Activated T-cell treated with anti-CD3 and anti-CD28 coated beads, Interleukin-2, amount 50 U/mL, for 1 hour (primary cell): ENCODE data around the gene NUFIP2.
"Not testable (repeated sequence)": the region's sequence is repeated elsewhere in the genome, so short reads cannot be mapped to it uniquely, and the experiment has no call there.

ENCODE experiments used
- DNase-seq: peaks from one replicate; pipeline ENCODE4 v3.0.0-alpha.2; 2020

Gene NUFIP2

DNA sequence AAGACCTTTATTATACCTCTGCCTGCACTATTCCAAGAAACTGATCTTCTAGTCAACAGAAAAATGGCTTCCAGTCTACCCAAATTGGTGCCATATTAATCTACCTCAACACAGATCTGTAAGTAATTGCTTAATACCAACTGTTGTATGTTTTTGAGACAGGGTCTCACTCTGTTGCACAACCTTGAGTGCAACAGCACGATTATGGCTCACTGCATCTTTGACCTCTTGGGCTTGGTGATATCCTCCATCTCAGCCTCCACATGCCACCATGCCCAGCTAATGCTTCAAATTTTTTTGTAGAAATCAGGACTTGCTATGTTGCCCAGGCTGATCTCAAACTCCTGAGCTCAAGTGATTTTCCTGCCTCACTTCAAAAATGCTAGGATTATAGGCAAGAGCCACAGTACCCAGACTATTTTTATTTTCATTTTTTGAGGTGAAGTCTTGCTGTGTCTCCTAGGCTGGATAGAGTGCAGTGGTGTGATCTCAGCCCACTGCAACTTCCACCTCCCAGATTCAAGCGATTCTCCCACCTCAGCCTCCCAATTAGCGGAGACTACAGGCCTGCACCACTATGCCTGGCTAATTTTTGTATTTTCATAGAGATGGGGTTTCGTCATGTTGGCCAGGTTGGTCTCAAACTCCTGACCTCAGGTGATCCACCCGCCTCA is 14.4 kb downstream of the NUFIP2 start:
- no peak for DNase-seq

DNA sequence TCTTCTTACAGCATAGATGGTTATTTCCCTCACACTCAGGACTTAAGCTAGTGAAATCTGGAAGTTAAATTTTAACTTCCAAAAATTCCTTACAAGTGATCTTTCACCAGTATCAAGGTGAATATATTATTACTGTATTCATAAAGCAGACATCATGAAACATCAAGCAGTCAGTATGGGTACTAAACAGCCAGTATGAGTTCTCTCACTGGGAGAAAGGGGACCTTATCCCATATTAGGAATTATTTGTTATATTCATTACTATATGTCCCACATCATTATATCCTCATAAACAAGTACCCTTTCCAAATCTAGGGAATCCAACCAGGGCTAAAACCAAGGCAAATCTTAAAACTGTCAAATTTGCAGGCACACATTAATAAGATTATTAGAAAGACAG is 15.3 kb downstream of the NUFIP2 start:
- no peak for DNase-seq

DNA sequence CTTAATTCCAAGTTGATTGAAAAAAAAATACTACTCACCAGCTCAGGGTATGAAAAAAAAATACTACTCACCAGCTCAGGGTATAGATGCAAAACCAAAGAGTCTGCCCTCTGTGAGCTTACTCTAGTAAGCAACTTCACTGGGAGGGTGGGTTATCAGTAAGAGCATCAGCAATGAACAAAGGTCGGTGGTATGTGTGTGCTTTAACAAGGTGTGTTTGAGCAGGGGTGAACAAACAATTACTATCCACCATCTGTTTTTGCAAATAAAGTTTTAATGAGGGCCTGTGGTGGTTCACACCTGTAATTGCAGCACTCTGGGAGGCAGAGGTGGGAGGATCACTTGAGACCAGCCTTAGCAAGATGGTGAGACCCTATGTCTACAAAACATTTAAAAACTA is 20.0 kb downstream of the NUFIP2 start:
- no peak for DNase-seq

DNA sequence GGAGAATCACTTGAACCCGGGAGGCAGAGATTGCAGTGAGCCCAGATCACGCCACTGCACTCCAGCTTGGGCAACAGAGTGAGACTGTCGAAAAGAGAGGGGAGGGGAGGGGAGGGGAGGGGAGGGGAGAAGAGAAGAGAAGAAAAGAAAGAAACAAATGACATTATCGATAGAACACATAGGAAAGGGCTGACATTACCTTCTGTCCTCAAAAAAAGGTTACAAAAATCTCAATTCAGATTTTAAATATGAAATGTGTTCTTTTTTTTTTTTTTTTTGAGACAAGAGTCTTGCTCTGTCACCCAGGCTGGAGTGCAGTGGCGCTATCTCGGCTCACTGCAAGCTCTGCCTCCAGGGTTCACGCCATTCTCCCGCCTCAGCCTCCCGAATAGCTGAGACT is 22.0 kb downstream of the NUFIP2 start:
- DNase-seq, result not testable (repeated sequence)

DNA sequence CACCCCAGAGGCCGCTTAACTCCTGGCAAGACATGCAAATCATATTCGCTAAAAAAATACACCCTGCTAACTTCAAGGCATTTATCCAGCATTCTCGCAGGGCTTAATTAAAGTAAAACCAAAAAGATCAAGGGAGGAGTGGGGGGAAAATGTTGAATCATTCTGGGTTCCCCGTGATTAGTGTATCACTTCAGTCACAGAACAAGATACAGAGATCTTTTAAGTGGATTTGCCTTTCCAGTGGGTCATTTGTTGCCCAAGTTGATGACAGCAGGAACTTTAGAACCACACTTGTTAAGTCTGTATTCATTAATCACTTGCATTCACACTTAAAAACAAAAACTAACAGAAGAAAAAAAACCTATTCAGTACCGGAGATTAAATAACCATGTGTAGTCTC is 30.0 kb downstream of the NUFIP2 start:
- no peak for DNase-seq

DNA sequence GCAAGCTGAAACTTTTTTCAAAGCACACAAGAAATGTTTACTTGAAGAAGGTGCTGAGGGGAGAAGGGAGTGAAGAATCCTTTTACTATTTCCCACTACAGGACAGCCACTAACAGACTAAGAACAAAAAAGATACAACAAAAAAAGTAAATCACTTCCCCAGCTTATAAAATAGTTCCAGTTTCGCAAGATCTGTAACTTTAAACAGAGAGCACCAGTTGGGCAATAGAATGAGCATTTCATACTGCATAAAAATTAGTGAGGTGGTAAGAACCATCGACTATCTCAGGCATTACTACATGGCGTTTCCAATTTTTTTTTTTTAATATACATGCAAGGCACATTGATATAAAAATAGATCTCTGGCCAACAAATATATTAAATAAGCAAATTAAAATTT is 36.2 kb downstream of the NUFIP2 start:
- DNase-seq, result no peak

DNA sequence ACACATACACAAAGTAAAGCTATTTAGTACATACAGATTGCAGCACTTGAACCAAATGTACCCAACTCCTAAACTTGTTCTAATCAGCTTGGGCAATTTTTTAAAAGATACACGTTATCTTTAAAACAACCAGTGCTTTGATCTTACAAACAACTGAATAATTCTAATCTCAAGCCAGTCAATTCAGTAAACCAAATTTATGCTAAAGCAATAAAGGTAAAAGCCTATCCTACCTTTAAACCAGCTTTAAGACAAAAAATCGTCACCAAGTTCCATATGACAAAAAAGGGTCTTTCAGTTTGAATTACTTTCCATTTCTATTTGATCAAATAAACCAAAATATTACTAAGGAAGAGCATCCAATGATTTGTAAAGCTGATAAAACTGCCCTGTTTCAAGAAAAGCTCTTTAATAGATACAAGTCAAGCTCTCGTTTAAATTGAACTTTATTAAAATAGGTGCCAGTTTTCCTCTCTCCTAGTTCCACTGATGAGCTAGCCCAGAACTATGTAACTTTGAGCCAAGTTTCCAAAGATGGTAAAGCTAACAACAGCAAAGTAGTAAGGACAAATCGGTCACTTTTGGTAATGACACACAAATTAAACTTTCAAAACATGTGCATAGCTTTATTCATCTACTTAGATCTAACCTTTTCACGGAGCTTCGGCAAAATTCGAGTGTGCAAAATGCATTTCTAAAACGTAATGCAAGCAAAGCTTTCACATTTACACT is 37.0 kb downstream of the NUFIP2 start:
- no peak for DNase-seq

DNA sequence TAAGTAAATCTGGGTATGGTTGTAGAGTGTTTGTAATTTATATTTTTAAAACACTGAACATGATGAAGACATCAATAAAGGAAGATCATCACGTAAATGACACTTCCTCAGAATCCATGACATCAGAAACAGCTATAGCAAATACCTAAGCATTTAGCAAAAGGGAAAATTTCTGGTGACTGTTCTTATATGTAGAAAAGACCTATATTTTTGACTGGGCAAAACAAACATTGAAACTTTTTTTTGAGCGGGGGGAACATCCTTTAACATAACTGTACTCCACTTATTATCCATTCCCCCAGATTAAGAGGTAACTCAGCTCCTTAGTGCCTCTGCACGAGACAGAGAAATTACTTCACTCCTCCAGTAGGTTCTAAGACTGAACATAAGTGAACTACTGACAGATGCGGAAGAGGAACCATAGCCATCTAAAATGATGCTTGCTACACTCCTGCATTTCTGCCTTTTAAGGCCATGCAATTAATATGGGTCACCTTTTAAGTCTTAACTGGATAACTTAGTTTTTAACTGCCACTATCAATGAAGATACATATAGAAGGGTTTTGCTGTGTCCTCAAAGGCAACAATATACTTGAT is 37.9 kb downstream of the NUFIP2 start:
- no peak for DNase-seq

DNA sequence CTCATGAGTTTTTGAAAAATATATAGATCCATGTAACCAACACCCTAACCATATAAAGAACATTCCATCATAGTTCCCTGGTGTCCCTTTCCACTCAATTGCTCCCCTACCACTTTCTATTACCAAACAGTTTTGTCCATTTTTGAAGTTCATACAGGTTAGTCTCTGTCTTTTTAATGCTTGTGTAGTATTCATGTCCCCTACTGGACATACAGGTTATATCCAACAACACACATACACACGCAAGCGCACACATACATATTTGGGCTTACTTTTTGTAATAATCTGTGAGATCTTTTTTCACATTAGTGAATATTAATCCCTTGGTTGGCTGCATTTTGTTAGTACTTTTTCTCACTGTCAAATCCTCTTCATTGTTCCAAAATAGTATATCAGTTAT is 40.9 kb downstream of the NUFIP2 start:
- DNase-seq, result no peak

DNA sequence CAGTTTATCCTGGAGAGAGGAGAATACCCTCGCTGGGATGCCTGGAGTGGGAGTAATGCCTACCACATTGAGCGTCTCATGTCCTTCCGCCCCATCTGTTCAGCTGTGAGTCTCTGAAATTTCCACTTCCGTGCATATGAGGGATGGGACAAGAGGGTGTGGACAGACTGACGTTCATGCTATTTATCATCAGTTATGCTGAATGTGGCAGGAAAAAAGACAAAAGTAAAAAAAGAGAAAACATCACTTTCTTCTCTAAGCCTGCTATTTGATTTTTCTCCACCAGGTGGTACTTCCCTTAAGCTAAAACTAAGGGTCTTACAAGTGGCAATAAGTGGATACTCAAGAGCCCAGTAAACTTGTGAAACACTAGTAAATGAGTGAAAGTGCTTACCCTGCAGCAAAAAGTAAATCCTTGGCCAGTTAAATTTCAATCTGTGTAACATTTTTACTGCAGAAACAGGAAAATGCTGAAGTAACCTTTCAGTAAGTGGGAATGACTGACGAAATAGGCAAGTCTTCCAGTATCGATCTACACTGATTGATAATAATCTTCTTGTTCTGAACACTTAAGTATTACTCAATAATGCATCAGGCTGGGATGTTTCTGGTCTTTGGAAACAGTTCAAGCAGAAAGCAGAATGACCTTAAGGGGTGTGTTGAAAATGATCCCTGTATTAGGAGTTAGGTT is 41.7 kb downstream of the NUFIP2 start:
- no peak for DNase-seq

DNA sequence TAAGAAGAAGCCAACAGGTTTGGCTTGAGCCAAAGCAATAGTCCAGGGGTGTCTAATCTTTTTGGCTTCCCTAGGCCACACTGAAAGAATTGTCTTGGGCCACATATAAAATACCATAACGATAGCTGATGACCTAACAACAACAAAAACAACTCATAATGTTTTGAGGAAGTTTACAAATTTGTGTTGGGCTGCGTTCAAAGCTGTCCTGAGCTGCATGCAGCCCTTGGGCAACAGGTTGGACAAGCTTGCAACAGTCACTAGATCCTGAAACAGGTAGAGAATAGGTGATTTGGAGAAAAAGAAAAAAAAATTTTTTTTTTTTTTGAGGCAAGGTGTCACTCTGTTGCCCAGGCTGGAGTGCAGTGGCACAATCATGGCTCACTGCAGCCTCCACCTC is 42.8 kb downstream of the NUFIP2 start:
- DNase-seq, result no peak

DNA sequence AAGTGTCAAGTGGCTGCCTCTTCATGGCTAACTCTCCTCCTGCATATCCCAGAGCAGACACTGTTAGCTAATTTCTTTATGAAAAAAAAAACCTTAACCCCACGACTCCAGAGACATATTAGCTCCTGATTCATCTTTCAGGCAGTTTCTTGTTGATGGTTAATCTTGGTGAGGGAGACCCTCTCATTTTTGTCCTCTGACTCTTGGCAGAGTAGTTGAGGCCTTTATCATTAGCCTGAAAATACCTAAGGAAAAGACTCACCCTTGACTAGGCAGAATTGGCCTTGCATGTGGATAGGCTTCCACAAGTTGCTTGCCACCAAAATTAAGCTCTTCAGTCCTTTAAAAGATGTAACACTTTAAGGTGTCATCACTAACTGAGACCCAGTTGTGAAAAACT is 43.3 kb downstream of the NUFIP2 start:
- DNase-seq, result no peak

DNA sequence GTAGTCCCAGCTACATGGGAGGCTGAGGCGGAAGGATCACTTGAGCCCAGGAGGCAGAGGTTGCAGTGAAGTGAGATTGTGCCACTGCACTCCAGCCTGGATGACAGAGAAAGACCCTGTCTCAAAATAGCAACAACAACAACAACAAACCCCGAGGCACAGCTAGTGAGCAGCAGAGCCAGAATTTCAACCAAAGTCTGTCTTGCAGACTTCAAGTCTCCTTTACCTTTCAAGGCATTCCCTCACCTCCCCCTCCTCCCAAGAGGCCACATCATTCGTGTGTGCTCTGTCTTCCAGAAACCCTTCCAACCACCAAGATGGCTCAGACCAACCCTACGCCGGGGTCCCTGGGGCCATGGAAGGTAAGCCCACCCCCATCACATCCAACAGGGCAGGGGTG is 45.1 kb downstream of the NUFIP2 start:
- DNase-seq, result no peak

DNA sequence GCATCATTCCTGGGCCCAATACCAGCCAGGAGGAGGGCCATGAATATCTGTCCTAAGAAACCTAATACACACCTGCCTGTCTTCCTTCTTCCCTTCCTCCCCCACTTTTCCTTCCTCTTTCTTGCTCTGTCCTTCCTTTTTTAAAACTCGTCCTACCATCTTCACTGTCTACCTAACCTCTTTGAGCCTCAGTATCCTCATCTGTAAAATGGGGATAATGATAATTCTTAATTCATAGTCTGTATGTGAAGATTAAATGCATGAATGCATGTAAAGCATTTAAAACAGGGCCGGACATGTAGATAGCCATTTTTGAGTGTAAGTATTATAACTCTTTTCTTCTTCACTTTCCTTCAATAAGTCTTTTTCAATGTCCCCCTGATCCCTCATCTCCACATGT is 46.7 kb downstream of the NUFIP2 start:
- DNase-seq, result no peak

DNA sequence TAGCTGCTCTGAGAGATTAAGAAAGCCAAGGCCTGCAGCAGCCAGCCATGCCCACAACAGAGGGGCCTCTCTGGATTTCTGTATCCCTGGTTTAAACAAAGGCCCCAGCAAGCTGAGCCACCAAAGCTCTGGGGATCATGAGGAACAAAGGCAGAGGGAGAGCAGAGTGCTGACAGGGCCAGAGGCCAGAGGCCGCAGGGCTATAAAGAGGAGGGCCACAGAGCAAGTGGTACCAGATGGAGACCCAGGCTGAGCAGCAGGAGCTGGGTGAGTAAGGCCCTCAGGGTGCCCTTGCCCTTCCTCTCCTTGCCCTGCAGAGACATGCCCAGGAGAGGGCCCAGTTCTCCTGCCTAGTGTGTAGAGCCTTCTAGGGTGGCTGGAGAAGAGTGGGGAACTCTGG is 47.3 kb downstream of the NUFIP2 start, which contains the start of gene CRYBA1:
CRYBA1 (plus strand) TSS at position 232 of the 400 bp plus-strand sequence; CDS start at position 237, 5 bp downstream.
- no peak for DNase-seq

DNA sequence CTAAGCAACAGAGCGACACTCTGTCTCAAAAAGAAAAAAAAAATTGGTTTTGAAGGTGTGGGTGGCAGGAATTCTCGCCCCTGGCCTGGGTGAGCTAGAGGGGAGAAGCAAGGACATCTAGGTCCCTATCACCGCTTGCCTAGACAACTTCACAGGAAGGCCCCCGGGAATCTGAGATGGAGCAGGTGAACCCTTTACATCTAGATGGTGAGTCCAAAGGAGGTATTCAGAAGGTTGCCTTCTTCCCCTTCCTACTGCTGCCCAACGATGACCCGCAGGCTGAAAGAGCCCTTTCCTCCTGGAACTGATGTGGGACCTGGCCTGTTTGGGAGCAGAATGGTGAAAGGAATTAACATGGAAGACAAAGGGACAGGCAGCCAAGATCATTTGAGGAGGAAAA is 48.5 kb downstream of the NUFIP2 start:
- DNase-seq, result no peak

DNA sequence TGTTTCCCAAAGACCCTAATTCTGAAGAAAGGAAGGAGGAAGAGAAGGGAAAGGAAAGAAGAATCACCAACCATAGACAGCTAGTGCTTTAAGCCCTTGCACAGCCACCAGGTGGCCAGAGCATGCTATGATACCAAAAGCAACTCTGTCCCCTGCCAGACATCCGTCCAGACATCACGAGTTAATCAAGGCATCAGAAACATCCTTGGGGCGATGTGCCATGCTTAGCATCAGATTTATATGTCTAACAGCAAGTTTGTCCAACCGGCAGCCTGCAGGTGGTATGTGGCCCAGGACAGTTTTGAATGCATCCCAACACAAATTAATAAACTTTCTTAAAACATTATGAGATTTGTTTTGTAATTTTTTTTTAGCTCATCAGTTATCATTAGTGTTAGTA is 50.2 kb downstream of the NUFIP2 start:
- DNase-seq, result no peak

DNA sequence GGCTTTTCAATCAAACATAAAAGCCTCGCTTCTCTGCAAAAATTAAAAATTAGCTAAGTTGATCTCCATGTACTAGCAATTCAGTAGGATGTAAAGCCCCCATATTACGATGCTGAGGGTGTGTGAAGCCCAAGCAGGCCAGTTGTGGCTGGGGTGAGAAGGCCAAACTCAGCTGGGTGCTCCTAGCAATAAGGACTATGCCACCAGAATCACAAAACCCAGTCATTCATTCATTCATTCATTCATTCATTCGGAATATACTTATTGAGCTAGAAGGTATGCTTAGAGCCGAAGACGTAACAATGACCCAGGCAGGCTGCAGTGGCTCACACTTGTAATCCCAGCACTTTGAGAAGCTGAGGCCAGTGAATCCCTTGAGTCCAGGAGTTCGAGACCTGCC is 51.2 kb downstream of the NUFIP2 start:
- no peak for DNase-seq

DNA sequence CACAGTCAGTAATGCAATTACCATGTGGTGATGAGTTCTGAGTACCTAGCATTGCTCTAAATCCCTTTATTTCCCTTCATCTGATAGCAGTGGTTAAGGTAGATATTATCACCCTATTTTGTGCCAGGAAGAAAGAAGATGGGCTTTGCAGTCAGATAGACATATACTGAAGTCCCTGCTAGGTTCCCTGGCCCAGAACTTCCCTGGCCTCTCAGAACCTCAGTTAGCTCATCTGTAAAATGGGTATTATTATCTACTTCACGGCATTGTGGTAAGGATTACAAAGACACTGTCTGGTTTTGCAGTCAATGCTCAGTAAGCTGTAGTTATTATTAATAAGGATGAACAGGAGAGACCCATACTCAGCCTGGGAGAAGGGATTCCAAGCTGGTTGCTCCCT is 51.9 kb downstream of the NUFIP2 start:
- no peak for DNase-seq

DNA sequence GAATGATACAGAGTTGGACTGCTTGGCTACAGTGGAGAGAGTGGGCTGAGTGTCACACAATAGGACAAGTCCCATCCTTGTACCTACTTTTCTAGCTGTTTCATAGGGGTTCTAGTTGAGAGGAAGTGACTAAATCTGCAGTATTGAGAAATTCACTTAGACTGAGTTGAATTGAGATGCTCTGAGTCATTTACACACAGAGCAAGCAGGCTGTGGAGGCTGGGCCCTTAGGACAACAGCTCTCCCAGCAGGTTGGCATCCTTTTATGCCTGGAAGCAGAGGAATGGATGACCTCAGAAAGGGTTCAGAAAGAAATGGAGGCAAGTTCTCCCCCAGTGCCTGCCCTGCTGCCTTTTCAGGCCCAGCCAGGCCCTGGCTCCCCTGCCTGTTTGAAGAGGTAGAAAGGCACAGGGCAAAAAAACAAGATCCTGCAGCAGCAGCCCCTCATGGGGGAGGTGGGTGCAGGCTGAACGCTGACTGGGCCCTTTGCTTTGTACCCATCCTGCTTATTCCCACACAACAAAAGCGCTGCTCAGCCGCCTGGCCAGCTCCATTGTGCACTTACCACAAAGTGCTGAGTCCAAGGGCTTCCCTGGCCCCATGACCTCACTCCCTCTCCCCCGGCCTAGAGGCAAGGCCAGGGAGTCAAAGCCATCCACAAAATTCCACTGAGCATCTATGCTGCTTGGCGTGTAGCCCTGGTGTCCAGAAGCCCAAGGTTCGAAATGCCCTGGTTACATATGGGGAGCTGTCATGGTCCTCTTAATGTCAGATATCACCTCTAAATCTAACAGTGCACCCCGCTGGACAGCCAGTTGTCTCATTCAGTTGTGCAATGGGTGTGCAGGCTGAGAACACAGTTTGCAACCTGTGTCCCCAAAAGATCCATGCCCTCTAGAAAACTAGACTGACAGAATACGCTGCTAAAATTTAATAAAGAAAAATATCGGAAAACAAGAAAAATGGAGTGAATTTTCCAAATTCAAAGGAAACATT is 52.7 kb downstream of the NUFIP2 start:
- no peak for DNase-seq

DNA sequence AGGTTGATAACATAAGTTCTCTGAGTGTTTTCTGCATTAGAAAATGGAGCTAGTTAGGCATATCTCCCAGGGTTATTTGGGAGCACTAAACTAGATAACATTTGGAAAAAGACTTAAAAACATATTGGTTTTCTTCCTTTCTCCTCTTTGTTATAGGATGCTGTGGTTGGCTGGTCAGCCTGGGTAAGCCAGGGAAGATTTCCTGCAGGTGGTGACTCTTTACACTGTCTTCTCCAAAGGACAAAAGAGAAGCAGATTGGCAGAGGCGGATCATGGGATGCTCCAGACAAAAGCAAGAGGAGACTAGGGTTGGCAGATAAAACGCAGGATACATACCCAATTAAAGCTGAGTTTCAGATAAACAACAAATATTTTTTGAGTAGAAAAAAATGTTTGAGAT is 53.5 kb downstream of the NUFIP2 start:
- DNase-seq, result no peak

DNA sequence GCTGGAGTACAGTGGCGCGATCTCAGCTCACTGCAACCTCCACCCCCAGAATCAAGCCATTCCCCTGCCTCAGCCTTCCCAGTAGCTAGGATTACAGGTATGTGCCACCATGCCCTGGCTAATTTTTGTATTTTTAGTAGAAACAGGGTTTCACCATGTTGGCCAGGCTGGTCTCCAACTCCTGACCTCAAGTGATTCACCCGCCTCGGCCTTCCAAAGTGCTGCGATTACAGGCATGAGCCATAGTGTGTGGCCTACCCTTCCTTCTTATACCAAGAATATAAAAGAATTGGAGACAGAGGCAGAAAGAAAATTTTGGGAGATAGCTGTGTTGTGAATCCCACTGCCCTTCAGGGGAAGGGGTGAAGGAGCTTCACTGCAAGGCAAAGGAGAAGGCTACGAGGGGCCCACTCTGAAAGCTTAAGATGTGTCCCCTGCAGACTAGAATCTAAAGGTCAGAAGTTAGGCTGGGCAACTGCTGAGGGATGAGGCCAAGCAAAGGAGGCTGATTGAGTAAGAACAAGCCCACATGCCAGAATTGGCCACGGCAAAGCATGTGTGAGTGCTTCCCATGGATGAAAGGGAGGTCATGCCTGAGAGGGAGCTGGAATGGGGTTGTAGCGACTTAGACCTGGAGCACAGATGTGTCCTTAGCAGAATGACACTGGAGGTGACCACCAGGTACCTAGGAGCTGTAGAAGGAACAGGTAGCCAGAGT is 55.7 kb downstream of the NUFIP2 start:
- DNase-seq, result no peak
